A549 (cell line): ENCODE data around the gene ADAMTS2. TPM values are rescaled to one million over a fixed set of nuclear protein-coding genes. Genes with fewer than 3 reads are reported as not detected.

Experiments
- ATAC-seq, 2 experiments: fragments of 200-7000 bp in 1 of 2; fragments of >200 bp in 1 of 2; cut with Nextera tagmentation in 1 of 2; cut with Tn5 transposase in 1 of 2; 3 replicates each; pipeline versions ENCODE4 v1.8.0 to v1.9.1; 2018 to 2020; ENCODE audit warnings: mild to moderate bottlenecking in 1 of 2, moderate library complexity in 1 of 2
- CTCF ChIA-PET: fragments of 300-600 bp; sonication (Branson Sonifier 250); formaldehyde crosslinking; extraction: SDS; loops from one replicate; lab custom pipeline; 2021; ENCODE audit warnings: antibody characterized with exemption, inconsistent platforms; lab: Yijun Ruan, JAX
- POLR2A ChIA-PET: fragments of 350-600 bp; formaldehyde crosslinking; extraction: SDS; loops from one replicate; lab custom pipeline; 2021; ENCODE audit warnings: antibody characterized with exemption, inconsistent platforms; lab: Yijun Ruan, JAX
- DNase-seq, 2 experiments: peaks; one replicate each; pipeline versions ENCODE4 v3.0.0 to v3.0.0-alpha.2; 2011 to 2016; ENCODE audit warnings: low read depth in 1 of 2, low spot score in 1 of 2
- FAIRE-seq: peaks from 2 replicates; lab custom pipeline; 2011; peaks lifted over from hg19 to GRCh38; lab: Jason Lieb, UNC
- H3K27ac ChIP-seq, 2 experiments: fragments of >200 bp; sonication (Bioruptor Twin); formaldehyde crosslinking; 3 replicates each; pipeline ENCODE4 v1.5.1; 2016 to 2017
- H3K4me1 ChIP-seq: fragments of >200 bp; sonication (Bioruptor Twin); formaldehyde crosslinking; 3 replicates; pipeline ENCODE4 v1.6.1; 2016
- H3K4me2 ChIP-seq: fragments of >200 bp; sonication (Bioruptor Twin); formaldehyde crosslinking; 3 replicates; pipeline ENCODE4 v1.6.1; 2016
- H3K4me3 ChIP-seq: fragments of >200 bp; sonication (Bioruptor Twin); formaldehyde crosslinking; 3 replicates; pipeline ENCODE4 v1.5.1; 2016
- H3K9me3 ChIP-seq: fragments of >200 bp; sonication (Bioruptor Twin); formaldehyde crosslinking; 3 replicates; pipeline ENCODE4 v1.6.1; 2016
- BHLHE40 ChIP-seq: IDR thresholded peaks from 2 replicates; pipeline ENCODE4 v1.6.1; 2012; ENCODE audit warnings: low read depth, low read length, inconsistent platforms
- CBX8 ChIP-seq: fragments of 200-600 bp; sonication (generic); IDR thresholded peaks from 2 replicates; pipeline ENCODE4 v1.6.1; 2016
- CEBPB ChIP-seq, 2 experiments: fragments of >200 bp in 1 of 2; sonication (Bioruptor Twin) in 1 of 2; formaldehyde crosslinking in 1 of 2; IDR thresholded peaks; 2 replicates each; pipeline ENCODE4 v1.6.1; 2012 to 2016
- CTCF ChIP-seq: fragments of >200 bp; sonication (Bioruptor Twin); formaldehyde crosslinking; IDR thresholded peaks from 3 replicates; pipeline ENCODE4 v1.5.1; 2016
- EHF ChIP-seq: fragments of 250-450 bp; sonication (Bioruptor Pico); IDR thresholded peaks from 2 replicates; pipeline ENCODE4 v1.5.0; 2020; ENCODE audit warnings: mild to moderate bottlenecking
- ELK1 ChIP-seq: fragments of 150-350 bp; IDR thresholded peaks from 2 replicates; pipeline ENCODE4 v1.6.1; 2014; ENCODE audit warnings: low read depth, mild to moderate bottlenecking, low read length
- FOSL2 ChIP-seq, 2 experiments: fragments of 450-650 bp in 1 of 2; fragments of >200 bp in 1 of 2; sonication (Bioruptor Twin) in 1 of 2; formaldehyde crosslinking; IDR thresholded peaks; 2 replicates each; pipeline versions ENCODE4 v1.5.0 to v1.6.1; 2016 to 2020; ENCODE audit warnings: mild to moderate bottlenecking in 1 of 2, moderate library complexity in 1 of 2
- HDAC2 ChIP-seq: fragments of 200-600 bp; sonication (generic); IDR thresholded peaks from 2 replicates; pipeline ENCODE4 v1.6.1; 2016
- HMGXB4 ChIP-seq: fragments of 250-450 bp; sonication (Bioruptor Pico); IDR thresholded peaks from 2 replicates; pipeline ENCODE4 v1.5.0; 2021; ENCODE audit warnings: mild to moderate bottlenecking, moderate library complexity, borderline replicate concordance
- HOXA7 ChIP-seq: fragments of 250-450 bp; sonication (Bioruptor Pico); IDR thresholded peaks from 2 replicates; pipeline ENCODE4 v1.5.0; 2020; ENCODE audit warnings: mild to moderate bottlenecking, moderate library complexity
- KDM5A ChIP-seq: fragments of 200-600 bp; sonication (generic); IDR thresholded peaks from 2 replicates; pipeline ENCODE4 v1.6.1; 2016; ENCODE audit warnings: antibody characterized with exemption, mild to moderate bottlenecking
- MAX ChIP-seq: IDR thresholded peaks from 2 replicates; pipeline ENCODE4 v1.6.1; 2012
- PHF8 ChIP-seq: fragments of 200-600 bp; sonication (generic); IDR thresholded peaks from 2 replicates; pipeline ENCODE4 v1.6.1; 2016; ENCODE audit warnings: low read depth, mild to moderate bottlenecking, antibody characterized with exemption, moderate library complexity, borderline replicate concordance
- POLR2A ChIP-seq: IDR thresholded peaks from 2 replicates; pipeline ENCODE4 v1.6.1; 2012; ENCODE audit warnings: mild to moderate bottlenecking, low read length
- RAD21 ChIP-seq, 2 experiments: fragments of >200 bp in 1 of 2; sonication (Bioruptor Twin) in 1 of 2; formaldehyde crosslinking in 1 of 2; IDR thresholded peaks in 1 of 2; conservative IDR thresholded peaks in 1 of 2; 2 replicates in 1 of 2; 3 replicates in 1 of 2; pipeline ENCODE4 v1.6.1; 2012 to 2018; ENCODE audit warnings: inconsistent platforms in 1 of 2
- REST ChIP-seq: fragments of 200-600 bp; sonication (generic); IDR thresholded peaks from 2 replicates; pipeline ENCODE4 v1.6.1; 2016; ENCODE audit warnings: antibody characterized with exemption, mild to moderate bottlenecking, moderate library complexity
- RFX5 ChIP-seq: fragments of 450-650 bp; IDR thresholded peaks from 2 replicates; pipeline ENCODE4 v1.7.1; 2014; ENCODE audit warnings: antibody characterized with exemption, mild to moderate bottlenecking, moderate library complexity
- RNF2 ChIP-seq: fragments of 200-600 bp; sonication (generic); IDR thresholded peaks from 2 replicates; pipeline ENCODE4 v1.6.1; 2016; ENCODE audit warnings: low read depth, mild to moderate bottlenecking, antibody characterized with exemption, moderate library complexity, borderline replicate concordance
- SMC3 ChIP-seq: fragments of >200 bp; sonication (Bioruptor Twin); formaldehyde crosslinking; IDR thresholded peaks from 3 replicates; pipeline ENCODE4 v1.6.1; 2018; ENCODE audit warnings: inconsistent platforms
- TP53 ChIP-seq: fragments of 250-450 bp; sonication (Bioruptor Pico); IDR thresholded peaks from 2 replicates; pipeline ENCODE4 v1.5.0; 2021; ENCODE audit warnings: mild to moderate bottlenecking, moderate library complexity
- USF2 ChIP-seq: fragments of 450-650 bp; IDR thresholded peaks from 2 replicates; pipeline ENCODE4 v1.6.1; 2014; ENCODE audit warnings: antibody characterized with exemption
- ZC3H11A ChIP-seq: fragments of 450-650 bp; IDR thresholded peaks from 2 replicates; pipeline ENCODE4 v1.6.1; 2014; ENCODE audit warnings: antibody characterized with exemption, mild to moderate bottlenecking
- ZNF302 ChIP-seq: fragments of 250-450 bp; sonication (Bioruptor Pico); IDR thresholded peaks from 2 replicates; pipeline ENCODE4 v1.9.0; 2021; ENCODE audit warnings: inconsistent platforms, mild to moderate bottlenecking, moderate library complexity
- ZSCAN20 ChIP-seq: fragments of 250-450 bp; sonication (Bioruptor Pico); IDR thresholded peaks from 2 replicates; pipeline ENCODE4 v1.8.0; 2022; ENCODE audit warnings: mild to moderate bottlenecking, moderate library complexity
- WGBS: methylation state at CpG from one replicate; pipeline ENCODE4 v1.1.6; 2017; ENCODE audit errors: missing lambda C conversion rate; 5-methylcytosine and 5-hydroxymethylcytosine counted together
- polyA plus RNA-seq, 4 experiments: library from polyadenylated mRNA; depleted of rRNA in 3 of 4; stranded (reverse); fragments of >200 nt; fragmentation: RNase III in 1 of 4; extraction: RNeasy Plus Mini Kit Qiagen cat#74134 plus additional on column Dnase treatment in 1 of 4; gene quantifications; 2 replicates in 3 of 4; 3 replicates in 1 of 4; pipeline ENCODE4 v1.2.3, GENCODE V29; 2011 to 2017

ADAMTS2 gene
- polyA plus RNA-seq, 2 of the 4 experiments (the other 2 are of a cell fraction) = not detected

- TF ChIP-seq REST = no peak
- no peak for TF ChIP-seq ZNF302 (CRISPR knock-in tag)
- no peak for TF ChIP-seq EHF (CRISPR knock-in tag)
- no peak for TF ChIP-seq CBX8
- TF ChIP-seq ZSCAN20 = no peak
- TF ChIP-seq POLR2A = no peak
- no peak for TF ChIP-seq PHF8
- TF ChIP-seq, all 56 proteins: peak for 0
Observed at GRCh38 chr5:179169836-179170235, 175.4 kb downstream of the ADAMTS2 start (continued).

- no peak overlapping the region for H3K4me3 ChIP-seq
- no peaks in the 10 kb centered on the region for H3K4me1 ChIP-seq
- H3K4me2 ChIP-seq = no peak overlapping the region
- ChIA-PET CTCF (interaction anchor here (0.6 kb wide), 1 partner anchor 435 kb away, joined by 3 read pairs; no protein-coding TSS in a partner anchor), POLR2A (no interaction called here)
- no peak for DNase-seq
- 20% methylated on average over 3 of the region's 6 CpGs for WGBS
- peaks cover 19% of the 10 kb centered on the region; the same call in 2 of the 3 replicates for H3K9me3 ChIP-seq
- no peak for FAIRE-seq
- H3K27ac ChIP-seq = no peak overlapping the region
- no peak for ATAC-seq
- no peak for TF ChIP-seq PHF8
- no peak for TF ChIP-seq BHLHE40
- no peak for TF ChIP-seq HOXA7 (CRISPR knock-in tag)
- TF ChIP-seq KDM5A = no peak
- TF ChIP-seq RNF2 = no peak
- no peak for TF ChIP-seq USF2
Observed at GRCh38 chr5:179168664-179169063, 176.6 kb downstream of the ADAMTS2 start.

- POLR2A ChIA-PET = no interaction called here
- ATAC-seq (no peak), FAIRE-seq (no peak)
- CTCF ChIA-PET = interaction anchor here (0.8 to 1.4 kb wide), 3 partner anchors 29 to 326 kb away, joined by 3 to 4 read pairs (median 4); no protein-coding TSS in a partner anchor
- WGBS = 24% methylated on average over 4 of the region's 12 CpGs
- Histone ChIP-seq H3K4me1 (no peaks in the 10 kb centered on the region), H3K4me3 (no peak overlapping the region), H3K4me2 (no peak overlapping the region), H3K27ac (no peak overlapping the region), H3K9me3 (peaks cover 19% of the 10 kb centered on the region; the same call in 2 of the 3 replicates)
- TF ChIP-seq SMC3 = no peak
- TF ChIP-seq ZC3H11A = no peak
- no peak for TF ChIP-seq KDM5A
- no peak for TF ChIP-seq RAD21 (conservative IDR thresholded peaks at IDR 0.05 in 1 of 2, IDR thresholded peaks at IDR 0.05 in 1 of 2)
- no peak for TF ChIP-seq TP53 (CRISPR knock-in tag)
- TF ChIP-seq ELK1 = no peak
- no peak for TF ChIP-seq RFX5
- no peak for TF ChIP-seq MAX
- no peak for TF ChIP-seq HMGXB4 (CRISPR knock-in tag)
- TF ChIP-seq FOSL2 (IDR thresholded peaks at IDR 0.05) = no peak
- TF ChIP-seq FOSL2 (CRISPR knock-in tag; IDR thresholded peaks at IDR 0.05) = no peak
- TF ChIP-seq CEBPB (IDR thresholded peaks at IDR 0.05) = no peak
- no peak for TF ChIP-seq CTCF
- TF ChIP-seq HDAC2 = no peak
- TF ChIP-seq, all 56 proteins: peak for 0
- no peak for DNase-seq
Observed at GRCh38 chr5:179167871-179168451, 177.3 kb downstream of the ADAMTS2 start.
